MM.1S (cell line): ENCODE data around the gene TEX38.

Experiments
- CTCF ChIP-seq: fragments of 300-600 bp; sonication (generic); IDR thresholded peaks from 2 replicates; pipeline ENCODE4 v1.5.1; 2016; ENCODE audit warnings: antibody characterized with exemption, low read length, mixed read lengths
- EZH2phosphoT487 ChIP-seq: fragments of 300-600 bp; sonication (generic); IDR thresholded peaks from 2 replicates; pipeline ENCODE4 v1.6.1; 2018; ENCODE audit warnings: antibody characterized with exemption, low read length

- TF ChIP-seq CTCF (no peak), EZH2phosphoT487 (no peak)
These were observed 2.1 kb downstream of the TEX38 start for GRCh38 chr1:46673749-46674182.
